Heart right ventricle (tissue), 16 donors: Measurements from ENCODE around the gene FOXO3. TPM values are rescaled to one million over a fixed set of nuclear protein-coding genes. Genes with fewer than 3 reads are reported as not detected.

Experiments
- ATAC-seq, 8 donors: fragments of 200-7000 bp; cut with Tn5 transposase; one replicate each; pipeline ENCODE4 v1.9.1; 2020; ENCODE audit warnings: mild to moderate bottlenecking in 8 of 8, moderate library complexity in 8 of 8, moderate number of reproducible peaks in 1 of 8
- DNase-seq, 2 donors: peaks; one replicate each; pipeline ENCODE4 v3.0.0-alpha.2; 2020
- H3K27ac ChIP-seq, 10 donors: fragments of 200-600 bp; sonication (generic) in 2 of 10; one replicate each; pipeline versions ENCODE4 v1.5.0 to v1.8.0; 2020 to 2022; ENCODE audit warnings: mild to moderate bottlenecking in 3 of 10
- H3K27me3 ChIP-seq, 7 donors: fragments of 200-600 bp; one replicate each; pipeline ENCODE4 v1.8.0; 2021 to 2022; ENCODE audit warnings: mild to moderate bottlenecking in 2 of 7
- H3K36me3 ChIP-seq, 9 donors: fragments of 200-600 bp; sonication (generic) in 1 of 9; one replicate each; pipeline versions ENCODE4 v1.5.0 to v1.8.0; 2020 to 2022; ENCODE audit warnings: mild to moderate bottlenecking in 2 of 9
- H3K4me1 ChIP-seq, 9 donors: fragments of 200-600 bp; sonication (generic) in 1 of 9; one replicate each; pipeline versions ENCODE4 v1.5.0 to v1.8.0; 2020 to 2022; ENCODE audit warnings: mild to moderate bottlenecking in 4 of 9
- H3K4me3 ChIP-seq, 10 donors: fragments of 200-600 bp; sonication (generic) in 2 of 10; one replicate each; pipeline versions ENCODE4 v1.5.0 to v1.8.0; 2020 to 2022; ENCODE audit warnings: mild to moderate bottlenecking in 7 of 10, moderate library complexity in 2 of 10
- H3K9me3 ChIP-seq, 11 donors: fragments of 200-600 bp in 10 of 11; sonication (generic) in 2 of 11; one replicate each; pipeline versions ENCODE4 v1.5.0 to v1.8.0; 2013 to 2022; ENCODE audit warnings: mild to moderate bottlenecking in 2 of 11, control low read depth in 1 of 11, moderate library complexity in 1 of 11
- WGBS, 2 donors: extraction: QIAGEN DNeasy Blood & Tissue Kit; methylation state at CpG; one replicate each; pipeline ENCODE4 v1.1.7; 2013; ENCODE audit warnings: inconsistent platforms in 1 of 2; 5-methylcytosine and 5-hydroxymethylcytosine counted together
- intact Hi-C, 10 donors: fragments of 100-400 bp; cut with DNase I; formaldehyde crosslinking; loops; one replicate each; pipeline versions ENCODE4 v1.11.1 to v1.14.2; 2022
- polyA plus RNA-seq, 2 donors: library from polyadenylated mRNA; stranded (reverse); fragments of 200-250 nt; gene quantifications; one replicate each; pipeline ENCODE4 v1.2.3, GENCODE V29; 2013
- total RNA-seq, 10 donors: library from RNA; stranded (reverse); fragmentation: NEBNext Ultra II Directional in 3 of 10; extraction: Animal tissue kit (Norgen Biotek cat#: 25700) in 3 of 10; gene quantifications; one replicate each; pipeline versions ENCODE4 v1.2.1 to v1.2.4, GENCODE V29; 2021 to 2023
- TF ChIP-seq, protein P1 (sequence below), 9 donors: fragments of 200-600 bp; sonication (generic) in 2 of 9; IDR thresholded peaks; one replicate each; pipeline versions ENCODE4 v1.5.0 to v1.8.0; 2021 to 2022; ENCODE audit warnings: antibody characterized with exemption in 9 of 9, mild to moderate bottlenecking in 5 of 9, moderate library complexity in 1 of 9
- donor health status: Arrhythmogenic right ventricular cardiomyopathy.
- donor health status: ischemic (EF 13 %, LVEDD 7.1; RV severe dilation, severe dysfunction).
- donor health status: healthy with polysubstance abuse.
- donor health status: DM: no; HTN: yes; CAD: no.
- donor health status: DM: no; HTN: no; CAD: no.
- donor health status: ischemic (EF 25% LVEDD 6.9; RV normal size, moderate dysfunction).
- donor health status: ischemic (EF 25% LVEDD 5.7; RV mildly dilated, moderate dysfunction).
- donor health status: healthy.
- donor health status: DM: yes; HTN: yes; CAD: no.
- donor health status: Ischemic cardiomyopathy.
- donor health status: ischemic (EF 35%, LVEDD 5.7; RV mildly dilated, moderate dysfunction).
- donor health status: nonischemic (EF 11% LVEDD 7.7; RV severe dilation, severe dysfunction).
- donor health status: DM: yes; HTN: yes; CAD: no.
- donor health status: PGD.
- donor health status: ischemic (EF 29% LVEDD 5.4; RV normal size, mild dysfunction).
- donor health status: nonischemic (EF 23%, LVEDD 6.1; RV moderate dilation, normal function).

The FOXO3 gene
- total and polyA plus RNA-seq, 12 donors: 16.8 to 52.6 (median 37.0) TPM

DNA sequence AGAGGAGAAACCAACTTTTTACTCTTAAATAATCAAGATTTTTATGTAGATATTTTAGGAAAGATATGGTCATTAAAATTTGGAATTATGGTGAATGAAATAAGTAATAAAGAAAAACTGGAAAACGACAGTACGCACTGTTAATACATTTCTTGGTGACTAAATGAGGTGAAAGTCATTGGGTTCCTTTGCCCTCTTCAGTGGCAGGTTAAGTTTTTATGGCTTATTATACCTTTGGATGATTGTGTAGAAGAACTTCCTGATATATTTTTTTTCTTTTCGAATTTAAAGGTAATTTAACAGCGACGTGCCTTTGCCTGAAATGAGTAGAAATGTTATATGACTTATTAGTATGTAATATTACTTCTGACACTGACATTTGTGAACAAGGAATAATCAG lies 43.4 kb downstream of the FOXO3 start:
- H3K36me3 ChIP-seq: no peaks in the 10 kb centered on the region
- peak overlapping the region in 1 of 10 donors; percentile 61 for H3K27ac ChIP-seq
- ATAC-seq (no peak), DNase-seq (no peak)
- no peak overlapping the region for H3K4me3 ChIP-seq
- peaks cover 6 to 84% (median 59%) of the 10 kb centered on the region in 9 donors for H3K4me1 ChIP-seq
- TF ChIP-seq, protein P1, sequence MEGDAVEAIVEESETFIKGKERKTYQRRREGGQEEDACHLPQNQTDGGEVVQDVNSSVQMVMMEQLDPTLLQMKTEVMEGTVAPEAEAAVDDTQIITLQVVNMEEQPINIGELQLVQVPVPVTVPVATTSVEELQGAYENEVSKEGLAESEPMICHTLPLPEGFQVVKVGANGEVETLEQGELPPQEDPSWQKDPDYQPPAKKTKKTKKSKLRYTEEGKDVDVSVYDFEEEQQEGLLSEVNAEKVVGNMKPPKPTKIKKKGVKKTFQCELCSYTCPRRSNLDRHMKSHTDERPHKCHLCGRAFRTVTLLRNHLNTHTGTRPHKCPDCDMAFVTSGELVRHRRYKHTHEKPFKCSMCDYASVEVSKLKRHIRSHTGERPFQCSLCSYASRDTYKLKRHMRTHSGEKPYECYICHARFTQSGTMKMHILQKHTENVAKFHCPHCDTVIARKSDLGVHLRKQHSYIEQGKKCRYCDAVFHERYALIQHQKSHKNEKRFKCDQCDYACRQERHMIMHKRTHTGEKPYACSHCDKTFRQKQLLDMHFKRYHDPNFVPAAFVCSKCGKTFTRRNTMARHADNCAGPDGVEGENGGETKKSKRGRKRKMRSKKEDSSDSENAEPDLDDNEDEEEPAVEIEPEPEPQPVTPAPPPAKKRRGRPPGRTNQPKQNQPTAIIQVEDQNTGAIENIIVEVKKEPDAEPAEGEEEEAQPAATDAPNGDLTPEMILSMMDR (IDR thresholded peaks at IDR 0.05): no peak
- intact Hi-C loops: no loop called here
- WGBS, 2 donors: 94 to 95% methylated on average over 5 of the region's 5 CpGs
- no peaks in the 10 kb centered on the region for H3K27me3 ChIP-seq
- no peaks in the 10 kb centered on the region for H3K9me3 ChIP-seq

DNA sequence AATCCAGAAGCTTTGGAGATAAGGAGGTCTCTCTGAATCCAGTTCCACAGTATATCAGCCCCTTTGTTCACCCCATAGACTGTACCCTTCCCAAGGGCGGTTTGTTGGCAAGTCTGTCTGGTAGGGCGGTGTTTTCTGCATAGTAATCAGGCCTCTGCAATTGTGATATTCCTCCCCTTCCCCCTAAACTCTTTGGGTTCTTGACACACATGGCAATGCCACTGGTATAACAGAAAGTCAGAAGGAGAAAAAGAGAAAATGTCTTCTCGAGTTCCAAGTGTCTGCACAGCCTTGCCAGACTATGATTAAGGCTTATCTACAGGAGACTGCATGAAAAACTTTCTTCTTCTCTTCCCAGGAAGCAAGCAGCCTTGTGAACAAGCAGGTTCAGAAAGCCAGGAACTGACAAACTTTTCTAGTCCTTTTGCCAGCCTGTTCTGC lies 45.6 kb downstream of the FOXO3 start:
- 32 to 39% methylated on average over 3 of the region's 3 CpGs for WGBS, 2 donors
- intact Hi-C loops: no loop called here
- TF ChIP-seq, protein P1 (IDR thresholded peaks at IDR 0.05): no peak
- H3K4me3 ChIP-seq: no peak overlapping the region
- H3K4me1 ChIP-seq: peaks cover 11 to 94% (median 75%) of the 10 kb centered on the region in 9 donors
- no peaks in the 10 kb centered on the region for H3K27me3 ChIP-seq
- H3K36me3 ChIP-seq: no peaks in the 10 kb centered on the region
- no peaks in the 10 kb centered on the region for H3K9me3 ChIP-seq
- DNase-seq: no peak
- H3K27ac ChIP-seq: peak overlapping the region in 9 of 10 donors; percentile 5 to 67 (median 42)
- ATAC-seq: peak in 5 of 8 donors; percentile 32 to 60 (median 34)

DNA sequence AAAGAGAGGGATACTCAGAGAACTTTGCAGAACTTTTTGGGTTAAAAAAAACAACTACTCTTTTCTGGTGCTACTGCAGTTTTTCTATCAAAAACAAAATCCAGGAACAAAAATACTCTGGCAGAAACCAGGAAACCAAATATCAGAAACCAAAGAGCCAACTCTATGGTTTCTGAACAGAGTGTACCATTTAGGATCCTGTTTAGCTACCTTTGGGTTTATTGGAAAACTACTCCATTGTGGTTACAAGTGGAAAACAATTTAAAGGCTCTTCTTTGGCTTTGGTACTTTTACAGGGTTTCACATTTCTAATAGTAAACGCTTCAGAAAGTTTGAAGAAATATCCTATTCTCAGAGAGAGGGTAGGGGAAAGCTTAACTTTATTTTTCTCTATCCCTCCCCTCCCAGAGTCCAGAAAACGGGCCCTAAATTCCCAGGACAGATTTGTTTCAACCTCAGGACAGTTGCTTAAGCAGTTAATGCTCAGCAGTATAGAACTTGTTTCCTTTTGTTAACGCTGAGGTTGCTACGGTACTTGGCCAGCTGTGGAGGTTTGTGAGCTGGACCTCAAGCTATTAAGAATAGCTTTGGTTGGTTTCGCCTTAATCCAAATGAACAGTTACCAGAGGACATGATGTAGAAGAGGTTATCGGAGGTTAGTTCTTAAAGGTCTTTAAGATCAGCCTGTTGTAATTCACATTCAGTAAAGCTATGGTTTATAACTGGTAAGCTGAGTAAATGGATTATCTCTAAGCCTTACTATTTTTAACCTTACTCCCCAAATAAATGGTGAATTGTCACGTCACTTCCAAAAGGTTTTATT lies 47.9 kb downstream of the FOXO3 start:
- peak overlapping the region; percentile 11 to 67 (median 45) for H3K27ac ChIP-seq
- DNase-seq (no peak), ATAC-seq (peak in 5 of 8 donors; percentile 11 to 77 (median 38))
- TF ChIP-seq, protein P1 (IDR thresholded peaks at IDR 0.05): no peak
- peaks cover 0 to 15% (median 0%) of the 10 kb centered on the region in 11 donors for H3K9me3 ChIP-seq
- peaks cover 11 to 92% (median 76%) of the 10 kb centered on the region in 9 donors for H3K4me1 ChIP-seq
- intact Hi-C loops: no loop called here
- WGBS, 2 donors: 48 to 53% methylated on average over 7 of the region's 7 CpGs
- no peak overlapping the region for H3K4me3 ChIP-seq
- no peaks in the 10 kb centered on the region for H3K27me3 ChIP-seq
- H3K36me3 ChIP-seq: no peaks in the 10 kb centered on the region

DNA sequence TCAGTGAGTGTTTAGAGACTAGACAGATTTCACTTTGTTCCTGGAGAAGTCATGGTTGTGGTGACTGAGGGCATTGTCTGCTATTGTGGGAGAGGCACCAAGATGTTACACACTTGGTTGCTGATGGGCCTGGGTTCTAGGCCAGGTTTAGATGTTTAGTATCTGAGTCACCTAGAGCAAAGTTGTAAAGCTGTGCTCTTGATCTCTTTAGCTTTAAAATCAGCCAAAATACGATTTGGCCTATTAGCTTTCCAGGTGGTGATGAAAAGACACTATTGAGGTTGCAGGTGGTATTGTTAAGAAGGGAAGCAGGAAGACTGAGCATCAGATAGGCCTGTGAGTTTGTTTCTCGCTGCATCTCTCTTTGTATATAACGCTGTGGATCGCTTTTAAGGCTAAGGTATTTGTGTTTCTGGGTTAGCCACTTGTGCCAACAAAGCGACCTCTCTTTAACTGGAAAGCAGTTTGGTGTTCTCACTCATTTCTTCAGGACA lies 48.6 kb downstream of the FOXO3 start:
- ATAC-seq (peak in 5 of 8 donors; percentile 42 to 83 (median 59)), DNase-seq (no peak)
- Histone ChIP-seq H3K27ac (peak overlapping the region in 9 of 10 donors; percentile 11 to 67 (median 47)), H3K36me3 (no peaks in the 10 kb centered on the region), H3K4me1 (peaks cover 11 to 92% (median 78%) of the 10 kb centered on the region in 9 donors), H3K27me3 (no peaks in the 10 kb centered on the region), H3K4me3 (no peak overlapping the region), H3K9me3 (peaks cover 0 to 15% (median 0%) of the 10 kb centered on the region in 11 donors)
- intact Hi-C loops: no loop called here
- TF ChIP-seq, protein P1 (IDR thresholded peaks at IDR 0.05): no peak
- WGBS, 2 donors: 81 to 83% methylated on average over 5 of the region's 5 CpGs
